Fibroblast of upper back skin (primary cell): ENCODE measurements around the gene ZCCHC14.
A peak's percentile ranks its signal among the peaks of the same experiment; 100 is the strongest.

Source experiments
- DNase-seq: peaks from one replicate; pipeline ENCODE4 v3.0.0-alpha.2; 2013

The ZCCHC14 gene

DNA sequence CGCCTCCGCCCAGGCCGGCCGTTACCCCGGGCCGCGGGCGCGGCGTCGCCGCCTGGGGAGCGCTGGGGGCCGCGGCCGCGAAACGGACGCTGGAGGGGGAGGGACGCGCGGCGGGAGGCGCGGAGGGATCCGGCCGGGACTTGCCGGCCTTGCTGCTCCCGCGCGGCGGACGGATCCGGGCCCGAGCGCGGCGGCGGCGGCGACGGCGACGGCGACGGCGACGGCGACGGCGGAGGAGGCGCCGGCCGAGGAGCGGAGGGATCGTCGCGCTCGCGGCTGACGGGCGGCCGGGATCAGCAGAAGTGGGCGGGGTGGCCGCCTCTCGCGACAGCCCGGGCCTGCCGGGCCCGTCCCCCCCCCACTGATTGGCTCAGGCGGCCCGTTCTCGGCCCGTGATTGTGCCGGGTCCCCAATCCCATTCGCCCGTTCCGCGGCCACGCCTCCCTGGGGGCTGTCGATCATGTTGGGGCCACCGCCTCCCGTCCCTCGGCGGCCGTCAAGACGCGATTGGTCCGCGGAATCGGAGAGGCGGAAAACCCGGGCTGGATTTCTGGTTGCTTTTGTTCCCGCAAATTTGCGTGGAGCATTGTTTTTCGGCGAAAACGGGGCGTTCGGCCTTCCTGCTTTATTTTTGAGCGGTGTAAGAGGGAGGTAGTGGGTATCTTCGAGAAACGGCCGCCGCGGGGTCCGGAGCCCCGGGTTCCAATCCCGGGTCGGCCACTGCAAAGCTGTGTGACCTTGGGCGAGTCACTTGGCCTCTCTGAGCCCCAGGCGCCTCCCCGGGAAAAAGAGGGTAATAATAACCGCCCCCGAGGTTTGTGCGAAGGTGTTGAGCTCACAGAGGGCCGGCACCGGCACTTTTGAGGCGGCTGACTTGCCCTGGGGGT is at the start of gene ZCCHC14:
Gene ZCCHC14 (minus strand): TSS at position 304 of the 887 bp plus-strand sequence. CDS start 786 bp downstream, outside the sequence.
- DNase-seq, result peak; percentile 99

- DNase-seq, result no peak
Observed at GRCh38 chr16:87541872-87542234, 49.0 kb upstream of the ZCCHC14 start.

GRCh38 chr16:87541147-87541871 is 48.5 kb upstream of the ZCCHC14 start:
- no peak for DNase-seq

GRCh38 chr16:87540897-87541146 is 48.0 kb upstream of the ZCCHC14 start:
- no peak for DNase-seq

GRCh38 chr16:87540072-87540896 is 47.5 kb upstream of the ZCCHC14 start:
- DNase-seq, result no peak

DNA sequence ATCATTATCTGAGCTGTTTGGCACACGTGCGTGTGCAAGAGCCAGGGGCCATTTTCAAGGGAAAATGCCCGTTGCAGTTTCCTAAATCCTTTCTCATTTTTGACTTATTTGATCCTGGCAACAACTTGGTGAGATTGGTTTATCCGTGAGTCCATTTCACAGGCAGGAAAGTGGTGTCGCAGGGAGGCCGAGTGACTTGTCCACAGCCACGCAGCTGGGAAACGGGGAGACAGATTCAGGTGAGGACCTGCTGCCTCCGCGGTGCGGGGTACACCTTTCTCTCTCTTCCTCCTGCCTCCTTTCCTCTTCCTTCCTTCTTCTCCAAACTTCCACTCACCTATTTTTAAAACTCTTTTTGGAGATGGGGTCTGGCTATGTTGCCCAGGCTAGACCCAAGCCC is 46.3 kb upstream of the ZCCHC14 start:
- no peak for DNase-seq

DNA sequence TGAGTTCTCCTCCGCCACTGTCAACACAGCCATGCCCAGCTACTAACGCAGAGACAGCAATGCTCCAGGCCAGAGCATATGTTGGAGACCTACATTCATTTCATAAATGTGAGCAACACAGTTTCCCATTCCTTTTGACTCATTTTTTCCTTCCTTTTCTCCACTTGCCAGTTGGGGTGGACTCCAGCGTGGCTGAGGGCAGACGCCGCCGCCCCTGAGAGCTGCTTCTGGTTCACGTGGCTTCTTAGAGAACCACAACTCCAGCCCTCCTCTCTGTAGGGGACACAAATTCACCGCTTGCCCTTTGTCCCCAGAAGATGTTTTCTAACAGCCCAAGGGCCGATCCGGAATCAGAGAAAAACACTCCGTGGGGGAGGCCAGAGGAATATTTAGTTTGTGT is 45.8 kb upstream of the ZCCHC14 start:
- peak; percentile 51 for DNase-seq

DNA sequence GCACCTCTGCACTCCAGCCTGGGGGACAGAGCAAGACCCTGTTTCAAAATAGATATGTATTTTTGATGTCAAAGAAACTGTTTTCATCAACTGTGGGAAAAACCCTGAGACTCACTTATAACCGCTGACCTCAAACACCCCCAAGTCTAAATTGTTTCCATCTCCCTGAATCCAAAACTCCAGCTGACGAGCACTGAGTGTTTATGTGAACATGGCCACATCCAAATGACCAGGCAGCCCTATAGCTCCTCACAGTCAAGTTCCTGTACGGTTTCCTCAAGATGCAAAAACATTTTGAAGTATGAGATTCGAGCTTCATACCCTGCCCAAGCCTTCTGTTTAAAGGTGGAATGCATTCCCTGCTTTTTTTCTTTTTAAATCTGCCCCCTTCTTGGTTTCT is 45.3 kb upstream of the ZCCHC14 start:
- no peak for DNase-seq

GRCh38 chr16:87536795-87537142 is 43.9 kb upstream of the ZCCHC14 start:
- DNase-seq, result no peak

DNA sequence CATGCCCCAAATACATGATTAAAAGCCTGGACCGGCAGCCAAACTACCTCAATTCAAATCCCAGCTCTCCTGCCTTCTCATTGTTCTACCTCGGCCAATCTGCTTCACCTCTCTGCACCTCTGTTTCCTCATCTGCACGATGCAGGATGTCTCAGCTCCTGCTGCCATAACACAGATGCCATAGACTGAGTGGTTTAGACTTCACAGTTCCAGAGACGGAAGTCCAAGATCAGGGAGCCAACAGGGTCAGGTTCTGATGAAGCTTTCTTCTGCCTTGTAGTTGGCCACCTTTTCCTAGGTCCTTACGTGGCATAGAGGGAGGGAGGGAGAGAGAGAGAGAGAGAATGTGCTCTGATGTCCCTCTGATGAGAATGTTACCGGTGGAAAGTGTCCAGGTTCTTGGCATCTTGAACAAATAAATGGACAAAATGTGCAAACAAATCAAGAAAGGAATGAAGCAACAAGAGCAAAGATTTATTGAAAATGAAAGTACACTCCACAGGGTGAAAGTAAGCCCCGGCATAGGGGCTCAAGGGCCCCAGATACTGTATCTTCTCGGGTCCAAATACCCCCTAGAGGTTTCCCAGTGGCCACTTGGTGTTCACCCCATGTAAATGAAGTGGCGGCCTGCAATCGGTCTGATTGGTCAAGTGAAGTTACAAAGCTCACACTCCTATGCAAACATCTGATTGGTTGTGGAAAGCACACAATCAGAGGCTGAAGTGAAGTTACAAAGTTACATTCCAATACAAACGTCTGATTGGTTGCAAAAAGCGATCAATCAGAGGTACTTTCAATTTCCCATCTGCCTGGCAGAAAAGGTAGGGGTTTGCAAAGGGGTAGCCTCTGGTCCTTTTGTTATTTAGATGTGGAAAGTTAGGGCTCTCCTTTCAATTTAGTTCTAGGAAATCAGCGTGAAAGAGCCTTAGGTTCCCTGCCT is 43.3 kb upstream of the ZCCHC14 start:
- no peak for DNase-seq

DNA sequence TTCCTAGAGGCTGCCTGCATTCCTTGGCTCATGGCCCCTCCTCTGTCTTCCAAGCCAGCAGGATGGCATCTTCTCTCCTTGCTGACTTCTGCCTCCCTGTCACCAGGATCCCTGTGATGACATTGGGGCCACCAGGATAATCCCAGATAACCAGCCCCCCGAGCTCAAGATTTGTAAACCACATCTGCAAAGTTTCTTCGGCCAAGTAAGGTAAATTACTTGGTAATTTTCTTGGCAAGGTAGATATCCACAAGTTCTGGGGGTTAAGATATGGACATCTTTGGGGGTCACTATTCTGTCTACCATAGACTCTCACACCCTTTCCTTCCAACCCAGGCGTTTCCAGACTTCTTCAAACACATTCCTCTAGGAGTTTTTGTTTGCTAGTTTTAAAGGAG is 42.6 kb upstream of the ZCCHC14 start:
- DNase-seq, result no peak

DNA sequence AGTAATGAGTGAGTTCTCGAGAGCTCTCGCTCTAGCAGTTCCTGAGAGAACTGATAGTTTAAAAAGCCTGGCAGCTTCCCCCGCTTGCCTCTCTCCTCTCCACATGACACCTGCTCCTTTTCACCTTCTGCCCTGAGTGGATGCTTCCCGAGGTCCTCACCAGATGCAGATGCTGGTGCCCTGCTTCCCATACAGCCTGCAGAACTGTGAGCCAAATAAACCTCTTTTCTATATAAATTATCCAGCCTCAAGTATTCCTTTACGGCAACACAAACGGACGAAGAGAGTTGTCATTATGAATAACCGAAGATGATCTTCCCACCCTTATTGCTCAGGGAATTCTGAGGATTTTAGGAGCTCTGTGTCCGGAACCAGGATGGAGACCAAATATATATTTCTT is 41.9 kb upstream of the ZCCHC14 start:
- DNase-seq, result no peak

- DNase-seq, result no peak
Observed at GRCh38 chr16:87534030-87534653, 41.3 kb upstream of the ZCCHC14 start.

GRCh38 chr16:87533061-87533460 is 40.2 kb upstream of the ZCCHC14 start:
- DNase-seq, result no peak

- no peak for DNase-seq
Observed at GRCh38 chr16:87531418-87531817, 38.6 kb upstream of the ZCCHC14 start.

DNA sequence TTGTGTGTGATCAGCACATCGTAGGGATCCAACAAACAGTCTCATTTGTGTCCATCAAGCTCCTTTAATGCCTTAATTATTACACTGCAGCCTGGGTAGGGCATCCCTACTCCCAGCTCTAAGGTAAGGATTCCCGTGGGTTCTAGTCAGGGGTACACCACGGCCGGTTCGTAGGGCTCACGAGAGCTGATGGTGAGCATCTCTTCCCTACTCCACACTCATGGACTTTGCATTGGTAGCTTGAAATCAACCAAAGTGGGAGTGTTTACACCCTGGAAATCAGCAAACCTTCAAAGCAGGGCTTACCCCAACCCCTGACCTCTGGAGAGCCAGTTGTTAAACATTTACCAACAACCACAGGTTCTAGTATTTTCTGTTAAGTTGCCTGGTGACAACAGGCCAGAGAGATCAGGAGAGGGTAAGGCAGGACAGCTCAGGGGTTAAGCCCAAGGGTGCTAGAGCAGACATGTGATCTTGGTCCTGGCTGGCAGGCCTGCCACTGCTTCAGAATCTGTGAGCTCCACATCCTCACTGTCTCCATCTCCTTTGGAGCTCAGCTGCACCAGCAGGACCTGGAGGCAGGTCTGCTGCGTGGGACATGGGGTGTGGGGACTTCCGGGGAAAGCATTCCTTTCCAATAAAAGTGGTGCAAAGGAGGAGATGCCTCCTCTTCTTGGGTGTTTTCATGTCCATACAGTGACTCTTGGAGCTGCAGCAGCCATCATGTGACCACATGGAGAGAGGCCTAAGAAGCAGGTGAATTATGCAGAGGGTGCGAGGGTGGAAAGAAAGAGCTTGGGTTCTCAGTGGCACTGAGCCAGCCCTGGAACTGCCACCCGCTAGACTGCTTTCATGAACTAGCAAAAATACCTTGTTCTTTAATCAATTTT is 36.1 kb upstream of the ZCCHC14 start:
- no peak for DNase-seq

- DNase-seq, result no peak
Observed at GRCh38 chr16:87527055-87527724, 34.4 kb upstream of the ZCCHC14 start.

GRCh38 chr16:87526238-87526947 is 33.6 kb upstream of the ZCCHC14 start:
- no peak for DNase-seq

DNA sequence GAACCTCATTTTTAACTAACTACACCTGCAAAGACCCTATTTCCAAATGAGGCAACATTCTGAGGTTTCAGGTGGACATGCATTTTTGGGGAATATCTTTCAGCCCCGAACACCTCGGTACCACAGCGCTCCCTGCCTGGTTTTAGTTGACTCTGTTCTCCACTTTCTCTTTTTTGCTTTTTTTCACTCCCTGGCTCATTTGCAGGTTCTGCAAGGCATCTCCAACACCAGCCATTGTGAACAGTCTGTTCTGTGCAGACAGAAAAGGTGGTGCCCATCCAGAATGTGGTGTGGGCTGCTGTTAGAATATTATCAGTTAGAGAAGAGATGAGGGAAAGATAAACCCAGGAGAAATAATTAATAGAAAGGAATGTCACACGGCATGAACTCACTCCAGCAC is 32.5 kb upstream of the ZCCHC14 start:
- DNase-seq, result no peak

DNA sequence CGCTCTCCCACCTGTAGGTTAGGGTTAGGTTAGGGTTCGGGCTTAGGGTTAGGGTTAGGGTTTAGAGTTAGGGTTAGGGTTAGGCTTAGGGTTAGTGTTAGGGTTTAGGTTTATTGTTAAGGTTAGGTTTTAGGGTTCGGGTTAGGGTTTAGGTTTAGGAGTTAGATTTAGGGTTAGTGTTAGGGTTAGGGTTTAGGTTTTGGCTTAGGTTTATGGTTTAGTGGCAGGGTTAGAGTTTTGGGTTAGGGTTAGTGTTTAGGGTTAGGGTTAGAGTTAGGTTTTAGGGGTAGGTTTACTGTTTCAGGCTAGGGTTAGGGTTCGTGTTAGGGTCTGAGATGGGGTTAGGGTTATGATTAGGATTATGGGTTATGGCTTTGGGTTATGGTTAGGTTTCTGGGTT is 31.6 kb upstream of the ZCCHC14 start:
- DNase-seq, result no peak
